ENCODE data around the gene DDX27. TPM values are rescaled to one million over a fixed set of nuclear protein-coding genes. Genes with fewer than 3 reads are reported as not detected.

The DDX27 gene
- total and polyA plus RNA-seq, 2 of the 13 experiments (the other 11 are each of a cell fraction or from before 2014, with no cell fraction given), result 42.6 to 72.8 TPM

- TF ChIP-seq GATA4 (IDR thresholded peaks at IDR 0.05; ENCODE audit: borderline replicate concordance, low read depth) (no peak), REL (CRISPR knock-in tag; conservative IDR thresholded peaks at IDR 0.05) (no peak), PRDM4 (CRISPR knock-in tag; IDR thresholded peaks at IDR 0.05; ENCODE audit: borderline replicate concordance) (no peak), BCL3 (CRISPR knock-in tag; IDR thresholded peaks at IDR 0.05) (no peak), TEAD3 (CRISPR knock-in tag; optimal IDR thresholded peaks at IDR 0.05; ENCODE audit: borderline replicate concordance) (peak; percentile 6), NFE2 (CRISPR knock-in tag; IDR thresholded peaks at IDR 0.05) (no peak), TSC22D2 (CRISPR knock-in tag; IDR thresholded peaks at IDR 0.05; ENCODE audit: borderline replicate concordance) (no peak), ZNF790 (CRISPR knock-in tag; IDR thresholded peaks at IDR 0.05; ENCODE audit: borderline replicate concordance) (0 out of 2 replicates have a peak, but pooled peaks have one; percentile 32), IRF1 (CRISPR knock-in tag; IDR thresholded peaks at IDR 0.05; ENCODE audit: low read depth) (no peak), ZNF343 (CRISPR knock-in tag; IDR thresholded peaks at IDR 0.05) (no peak), ZBED4 (CRISPR knock-in tag; IDR thresholded peaks at IDR 0.05; ENCODE audit: borderline replicate concordance) (no peak; the same call in 1 of the 2 replicates), ZNF232 (CRISPR knock-in tag; IDR thresholded peaks at IDR 0.05; ENCODE audit: borderline replicate concordance) (no peak), SRSF4 (IDR thresholded peaks at IDR 0.05; ENCODE audit: low read depth, low read length, poor library complexity, severe bottlenecking) (no peak), HMGA1 (CRISPR knock-in tag; conservative IDR thresholded peaks at IDR 0.05) (no peak), ZBTB39 (CRISPR knock-in tag; IDR thresholded peaks at IDR 0.05) (no peak), EHMT2 (IDR thresholded peaks at IDR 0.05; ENCODE audit: borderline replicate concordance, low read depth, low read length) (no peak), ZSCAN22 (CRISPR knock-in tag; IDR thresholded peaks at IDR 0.05) (no peak)
These were observed 39.6 kb upstream of the DDX27 start (continued) for GRCh38 chr20:49179368-49180277.
